GM23338 (cell line): ENCODE results near the gene C12orf42.

Experiments
- CREB1 ChIP-seq: fragments of 250-450 bp; sonication (Bioruptor Pico); IDR thresholded peaks from 2 replicates; pipeline ENCODE4 v1.5.0; 2020; ENCODE audit warnings: low read depth, mild to moderate bottlenecking, moderate library complexity
- CTCF ChIP-seq, 2 experiments: fragments of 200-600 bp in 1 of 2; sonication (generic) in 1 of 2; conservative IDR thresholded peaks; 2 replicates each; pipeline versions ENCODE4 v1.5.1 to v1.6.1; 2016 to 2017; ENCODE audit warnings: antibody characterized with exemption in 2 of 2, low read depth in 2 of 2, mild to moderate bottlenecking in 2 of 2, moderate library complexity in 1 of 2
- EZH2 ChIP-seq: fragments of 200-600 bp; sonication (generic); IDR thresholded peaks from one replicate; pipeline ENCODE4 v1.8.0; 2017; ENCODE audit warnings: antibody characterized with exemption, mild to moderate bottlenecking, low read depth; ENCODE audit not compliant: unreplicated experiment
- EZH2phosphoT487 ChIP-seq: fragments of 200-600 bp; sonication (generic); IDR thresholded peaks from one replicate; pipeline ENCODE4 v1.8.1; 2018; ENCODE audit warnings: antibody characterized with exemption; ENCODE audit not compliant: unreplicated experiment
- JUNB ChIP-seq: IDR thresholded peaks from one replicate; pipeline ENCODE4 v1.6.1; 2016; ENCODE audit warnings: antibody characterized with exemption; ENCODE audit not compliant: unreplicated experiment
- POLR2AphosphoS5 ChIP-seq: IDR thresholded peaks from 2 replicates; pipeline ENCODE4 v1.6.1; 2016; ENCODE audit warnings: antibody characterized with exemption, low read depth
- REST ChIP-seq: IDR thresholded peaks from one replicate; pipeline ENCODE4 v1.6.1; 2018; ENCODE audit warnings: antibody characterized with exemption; ENCODE audit not compliant: unreplicated experiment
- ZNF331 ChIP-seq: fragments of 250-450 bp; sonication (Bioruptor Pico); IDR thresholded peaks from 2 replicates; pipeline ENCODE4 v1.5.0; 2020; ENCODE audit warnings: low read depth, mild to moderate bottlenecking, moderate library complexity

GRCh38 chr12:103442182-103442555 is 53.6 kb downstream of the C12orf42 start:
- TF ChIP-seq CTCF (conservative IDR thresholded peaks at IDR 0.05; ENCODE audit: low read depth in 2 of 2) (no peak), EZH2 (no peak), JUNB (no peak), REST (no peak), ZNF331 (CRISPR knock-in tag) (no peak), POLR2AphosphoS5 (no peak), CREB1 (no peak), EZH2phosphoT487 (no peak)
